Choroid plexus epithelial cell (primary cell): Measurements from ENCODE around the gene TADA1.

Experiments used
- DNase-seq: peaks from one replicate; pipeline ENCODE4 v3.0.0-alpha.2; 2010; ENCODE audit warnings: low read depth
- H3K4me3 ChIP-seq: 2 replicates; pipeline ENCODE4 v1.5.1; 2011; ENCODE audit warnings: low read depth, mild to moderate bottlenecking, control low read depth, low read length, moderate library complexity
- CTCF ChIP-seq: conservative IDR thresholded peaks from 2 replicates; pipeline ENCODE4 v1.5.1; 2011; ENCODE audit warnings: low read depth, mild to moderate bottlenecking, control low read depth, inconsistent platforms, low read length, moderate library complexity

TADA1 gene

GRCh38 chr1:166844791-166845190 lies 31.3 kb downstream of the TADA1 start:
- no peak overlapping the region for H3K4me3 ChIP-seq
- DNase-seq, result no peak
- TF ChIP-seq CTCF, result peak; percentile 3

- no peak overlapping the region for H3K4me3 ChIP-seq
- no peak for TF ChIP-seq CTCF
- no peak for DNase-seq
Measured at GRCh38 chr1:166843769-166844596, 32.1 kb downstream of the TADA1 start.

DNA sequence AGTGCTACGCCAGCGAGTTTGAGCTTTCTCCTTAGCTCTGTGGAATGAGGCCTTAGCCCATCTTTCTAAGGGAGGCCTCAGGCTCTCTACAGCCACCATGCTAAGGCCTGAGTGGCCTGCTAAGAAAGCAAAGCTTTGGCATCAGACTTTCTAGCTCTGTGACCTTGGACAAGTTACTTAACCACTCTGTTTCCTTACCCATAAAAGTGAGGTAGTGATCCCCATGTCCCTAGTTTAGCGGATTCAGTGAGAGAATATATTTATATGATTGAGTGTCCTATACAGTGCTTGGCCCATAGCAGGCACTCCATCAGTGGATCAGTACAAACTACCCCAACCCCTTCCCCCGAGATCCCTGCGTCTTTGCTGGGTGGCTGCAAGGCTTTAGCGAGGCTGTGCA lies 32.7 kb downstream of the TADA1 start:
- no peak for DNase-seq
- no peak for TF ChIP-seq CTCF
- no peak overlapping the region for H3K4me3 ChIP-seq

DNA sequence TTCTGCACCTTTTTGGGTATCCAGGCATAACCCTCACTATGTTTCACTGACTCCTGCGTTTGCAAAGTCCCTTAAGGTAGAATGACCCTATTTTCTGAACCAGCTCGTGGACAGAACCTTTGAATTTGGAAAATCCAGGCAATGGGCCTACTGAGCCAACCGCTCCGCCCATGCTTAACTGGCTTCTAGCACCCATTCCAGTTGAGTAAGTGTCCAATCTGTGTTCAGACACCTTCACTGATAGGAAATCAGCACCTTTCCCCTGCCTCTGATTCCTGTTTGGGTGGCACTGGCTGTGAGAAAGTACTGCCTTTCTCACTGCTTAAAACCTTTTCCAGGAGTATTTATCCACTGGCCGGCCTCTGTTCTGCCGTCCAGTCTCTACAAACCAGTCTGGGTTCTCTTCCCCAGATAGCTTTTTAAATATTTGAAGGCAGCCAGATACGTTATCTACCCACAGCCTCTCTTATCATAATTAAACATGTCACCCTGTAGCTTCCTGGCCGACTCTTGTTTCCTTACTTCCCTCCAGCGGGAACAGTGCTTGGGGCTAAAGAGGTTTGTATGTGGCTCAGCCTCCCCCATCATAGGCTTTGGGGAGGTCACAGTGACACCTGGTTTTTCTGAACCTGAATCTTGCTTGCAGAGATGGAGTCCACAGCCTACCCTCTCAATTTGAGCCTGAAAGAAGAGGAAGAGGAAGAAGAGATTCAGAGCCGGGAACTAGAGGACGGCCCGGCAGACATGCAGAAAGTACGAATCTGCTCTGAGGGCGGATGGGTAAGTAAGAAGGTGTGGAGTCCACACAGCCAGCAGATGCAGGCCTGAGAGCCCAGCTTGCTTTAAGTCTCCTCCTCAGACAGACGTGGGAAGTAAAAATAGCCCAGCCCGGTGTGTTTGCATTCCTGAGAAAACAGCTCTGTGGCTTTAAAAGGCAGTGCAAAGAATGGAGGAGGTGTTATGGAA lies 35.5 kb downstream of the TADA1 start:
- no peak for TF ChIP-seq CTCF
- DNase-seq, result peak; percentile 72
- peak overlapping the region; percentile 74 for H3K4me3 ChIP-seq

DNA sequence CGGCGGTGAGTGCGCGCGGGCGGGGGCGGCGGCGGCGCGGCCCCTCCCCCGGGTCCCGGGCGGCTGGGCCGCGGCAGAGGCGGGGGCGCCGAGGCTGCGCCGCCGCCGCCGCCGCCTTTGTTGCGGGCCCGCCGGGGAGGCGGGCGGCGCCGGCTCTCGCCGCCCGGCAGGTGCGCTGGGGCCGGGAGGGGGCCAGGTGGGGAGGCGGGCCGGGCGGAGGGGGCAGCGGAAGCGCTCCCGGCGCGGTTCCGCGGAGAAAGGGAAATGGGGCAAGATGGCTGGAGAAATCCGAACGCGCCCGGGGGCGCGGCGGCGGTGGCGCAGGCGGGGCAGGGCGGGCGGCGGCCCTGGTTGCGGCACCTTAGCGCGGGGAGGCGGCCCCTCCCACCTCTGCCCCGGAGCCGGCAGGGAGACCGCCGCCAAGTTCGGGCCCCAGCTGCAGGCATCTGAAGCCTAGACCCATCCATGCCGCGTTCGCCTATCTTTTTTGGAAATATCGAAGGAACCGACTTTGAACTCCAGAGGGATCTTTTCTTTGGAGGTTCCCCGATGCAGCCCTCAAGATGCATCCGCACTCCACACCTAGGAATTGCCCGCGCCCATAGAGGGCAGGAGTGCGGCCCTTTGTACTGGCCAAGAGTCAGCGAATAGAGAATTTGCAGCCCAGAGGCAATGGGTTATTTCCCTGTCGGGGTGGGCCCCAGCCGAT lies 36.3 kb downstream of the TADA1 start:
- peak; percentile 25 for DNase-seq
- H3K4me3 ChIP-seq, result peak overlapping the region; percentile 74
- TF ChIP-seq CTCF, result peak; percentile 48

DNA sequence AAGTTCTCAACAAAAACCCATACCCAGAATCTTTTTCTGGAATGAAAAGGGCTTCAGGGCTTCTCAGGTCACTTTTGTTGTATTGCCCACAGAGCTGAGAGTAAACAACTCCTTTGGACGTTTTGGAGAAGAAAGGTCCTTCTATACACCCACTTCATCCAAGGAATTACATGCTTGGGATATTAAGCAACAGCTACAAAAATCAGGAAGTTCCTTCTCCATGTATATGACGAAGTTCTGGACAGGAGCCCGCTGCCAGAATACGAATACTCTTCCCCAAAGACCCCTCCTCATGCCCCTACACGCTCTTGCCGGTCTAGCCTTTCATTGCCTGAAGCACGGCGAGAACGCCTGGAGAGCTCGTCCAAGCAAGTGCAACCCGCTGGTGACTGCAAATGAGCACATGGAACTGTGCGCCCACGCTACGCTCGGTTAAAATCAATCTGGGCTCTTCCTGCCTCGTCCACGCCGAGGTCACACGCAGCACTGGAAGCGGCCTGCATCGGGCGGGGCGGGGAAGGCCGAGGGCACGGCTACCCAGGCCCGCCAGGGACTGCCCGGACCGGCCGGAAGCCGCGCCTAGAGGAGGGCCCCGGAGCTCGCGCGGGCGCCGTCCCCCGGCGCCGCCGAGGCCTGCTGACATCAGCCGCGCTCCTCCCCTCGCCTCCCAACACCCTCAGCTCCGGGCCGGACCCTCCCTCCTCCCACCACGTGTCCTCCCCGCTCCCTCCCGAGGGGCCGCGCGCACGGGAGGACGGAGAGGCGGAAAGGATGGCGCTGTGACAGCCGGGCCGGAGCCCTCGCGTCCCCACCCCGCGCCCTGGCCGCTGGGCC lies 37.1 kb downstream of the TADA1 start, which contains the start of gene POGK:
POGK (plus strand) TSS at position 710 of the 834 bp plus-strand sequence. CDS start 1,482 bp downstream, outside the sequence.
- DNase-seq, result peak; percentile 90
- peak within 1 kb of the TSS; percentile 74 for H3K4me3 ChIP-seq
- TF ChIP-seq CTCF, result no peak
